C4-2B (cell line): ENCODE data around the gene AXIN1.
A peak's percentile ranks its signal among the peaks of the same experiment; 100 is the strongest.

ENCODE experiments used
- H3K27ac ChIP-seq: fragments of 450-650 bp; 2 replicates; pipeline ENCODE4 v1.5.1; 2017
- CTCF ChIP-seq: fragments of 450-650 bp; conservative IDR thresholded peaks from 2 replicates; pipeline ENCODE4 v1.5.1; 2017; ENCODE audit warnings: mild to moderate bottlenecking
- ZFX ChIP-seq: fragments of 450-650 bp; IDR thresholded peaks from 2 replicates; pipeline ENCODE4 v1.6.1; 2017

The AXIN1 gene

GRCh38 chr16:386641-387156 is 34.2 kb upstream of the AXIN1 start:
- no peak; the same call in 1 of the 2 replicates for TF ChIP-seq CTCF
- TF ChIP-seq ZFX: no peak
- no peak overlapping the region for H3K27ac ChIP-seq

GRCh38 chr16:383326-384051 is 31.0 kb upstream of the AXIN1 start:
- no peak for TF ChIP-seq ZFX
- TF ChIP-seq CTCF: no peak
- H3K27ac ChIP-seq: peak overlapping the region; percentile 99

- H3K27ac ChIP-seq: peak within 1 kb of the TSS; percentile 99
- TF ChIP-seq ZFX (no peak), CTCF (no peak)
Observed at GRCh38 chr16:381789-382717, 29.5 kb upstream of the AXIN1 start, which contains the start of gene PGAP6. Gene PGAP6, minus strand, starts transcription at chr16:381978. Its CDS starts 157 bp downstream, at chr16:381821.

GRCh38 chr16:381012-381788 is 28.7 kb upstream of the AXIN1 start:
- 0 out of 2 replicates have a peak, but pooled peaks have one; percentile 16 for TF ChIP-seq ZFX
- TF ChIP-seq CTCF: no peak
- H3K27ac ChIP-seq: peak overlapping the region; percentile 99

GRCh38 chr16:380762-381011 is 28.2 kb upstream of the AXIN1 start:
- H3K27ac ChIP-seq: peak overlapping the region; percentile 99
- TF ChIP-seq ZFX (no peak), CTCF (no peak)

GRCh38 chr16:379961-380761 is 27.6 kb upstream of the AXIN1 start:
- peak overlapping the region; percentile 99 for H3K27ac ChIP-seq
- TF ChIP-seq ZFX (no peak), CTCF (no peak)
